ENCODE results near the gene GNA14. TPM values are rescaled to one million over a fixed set of nuclear protein-coding genes. Genes with fewer than 3 reads are reported as not detected.

The GNA14 gene
- total and polyA plus RNA-seq, 2 donors (not counting 1 experiment from before 2014, with no cell fraction given) = 0.50 to 0.52 TPM

DNA sequence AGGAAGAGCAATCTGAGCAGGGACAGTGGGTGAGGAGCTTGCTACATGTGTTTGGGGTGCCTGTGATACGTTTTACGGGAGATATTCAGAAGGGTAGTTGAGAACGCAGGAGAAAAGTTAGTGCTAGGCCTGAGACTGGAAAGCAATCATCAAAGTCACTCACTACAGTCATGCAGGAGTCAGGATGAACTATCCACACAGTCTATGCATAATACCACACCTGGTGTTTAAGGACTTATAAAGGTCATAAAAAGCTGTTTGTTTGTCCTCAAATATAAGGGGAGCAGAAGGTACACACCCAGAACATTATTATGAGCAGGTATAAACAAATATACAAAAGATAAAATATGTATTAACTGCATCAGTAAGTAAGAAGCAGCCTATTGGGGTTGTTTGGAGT, 176.6 kb downstream of the GNA14 start:
- Histone ChIP-seq H3K4me1 (ENCODE audit: control insufficient read depth, extremely low read depth, insufficient read depth, low read length) (no peaks in the 10 kb centered on the region), H3K4me3 (replicated peaks in 1 of 4; ENCODE audit: control extremely low read depth in 1 of 4, insufficient read depth in 1 of 4, low read depth in 3 of 4, low read length in 4 of 4) (no peak overlapping the region), H3K4me2 (ENCODE audit: extremely low read depth, insufficient read depth, low read length) (no peak overlapping the region), H4K20me1 (ENCODE audit: control insufficient read depth, extremely low read depth, insufficient read depth, low read length) (no peaks in the 10 kb centered on the region), H3K79me2 (ENCODE audit: control insufficient read depth, insufficient read depth, low read length) (no peaks in the 10 kb centered on the region), H3K36me3 (ENCODE audit: control insufficient read depth, insufficient read depth, low read length) (no peaks in the 10 kb centered on the region), H2AFZ (ENCODE audit: low read length) (no peak overlapping the region), H3K27me3 (ENCODE audit: control insufficient read depth, insufficient read depth, low read length) (no peaks in the 10 kb centered on the region), H3K9ac (ENCODE audit: insufficient read depth, low read length) (no peak overlapping the region), H3K27ac (ENCODE audit: insufficient read depth, low read length) (no peak overlapping the region), H3K9me3 (ENCODE audit: control insufficient read depth, insufficient read depth, low read depth, low read length) (no peaks in the 10 kb centered on the region)
- DNase-seq (ENCODE audit: low read depth in 2 of 2) = no peak
- TF ChIP-seq, protein P1, sequence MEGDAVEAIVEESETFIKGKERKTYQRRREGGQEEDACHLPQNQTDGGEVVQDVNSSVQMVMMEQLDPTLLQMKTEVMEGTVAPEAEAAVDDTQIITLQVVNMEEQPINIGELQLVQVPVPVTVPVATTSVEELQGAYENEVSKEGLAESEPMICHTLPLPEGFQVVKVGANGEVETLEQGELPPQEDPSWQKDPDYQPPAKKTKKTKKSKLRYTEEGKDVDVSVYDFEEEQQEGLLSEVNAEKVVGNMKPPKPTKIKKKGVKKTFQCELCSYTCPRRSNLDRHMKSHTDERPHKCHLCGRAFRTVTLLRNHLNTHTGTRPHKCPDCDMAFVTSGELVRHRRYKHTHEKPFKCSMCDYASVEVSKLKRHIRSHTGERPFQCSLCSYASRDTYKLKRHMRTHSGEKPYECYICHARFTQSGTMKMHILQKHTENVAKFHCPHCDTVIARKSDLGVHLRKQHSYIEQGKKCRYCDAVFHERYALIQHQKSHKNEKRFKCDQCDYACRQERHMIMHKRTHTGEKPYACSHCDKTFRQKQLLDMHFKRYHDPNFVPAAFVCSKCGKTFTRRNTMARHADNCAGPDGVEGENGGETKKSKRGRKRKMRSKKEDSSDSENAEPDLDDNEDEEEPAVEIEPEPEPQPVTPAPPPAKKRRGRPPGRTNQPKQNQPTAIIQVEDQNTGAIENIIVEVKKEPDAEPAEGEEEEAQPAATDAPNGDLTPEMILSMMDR (conservative IDR thresholded peaks at IDR 0.05 in 1 of 2, IDR thresholded peaks at IDR 0.05 in 1 of 2; ENCODE audit: low read depth in 1 of 2, low read length in 2 of 2) = no peak
- TF ChIP-seq EZH2 (IDR thresholded peaks at IDR 0.05; ENCODE audit: low read length, missing control alignments) = no peak

DNA sequence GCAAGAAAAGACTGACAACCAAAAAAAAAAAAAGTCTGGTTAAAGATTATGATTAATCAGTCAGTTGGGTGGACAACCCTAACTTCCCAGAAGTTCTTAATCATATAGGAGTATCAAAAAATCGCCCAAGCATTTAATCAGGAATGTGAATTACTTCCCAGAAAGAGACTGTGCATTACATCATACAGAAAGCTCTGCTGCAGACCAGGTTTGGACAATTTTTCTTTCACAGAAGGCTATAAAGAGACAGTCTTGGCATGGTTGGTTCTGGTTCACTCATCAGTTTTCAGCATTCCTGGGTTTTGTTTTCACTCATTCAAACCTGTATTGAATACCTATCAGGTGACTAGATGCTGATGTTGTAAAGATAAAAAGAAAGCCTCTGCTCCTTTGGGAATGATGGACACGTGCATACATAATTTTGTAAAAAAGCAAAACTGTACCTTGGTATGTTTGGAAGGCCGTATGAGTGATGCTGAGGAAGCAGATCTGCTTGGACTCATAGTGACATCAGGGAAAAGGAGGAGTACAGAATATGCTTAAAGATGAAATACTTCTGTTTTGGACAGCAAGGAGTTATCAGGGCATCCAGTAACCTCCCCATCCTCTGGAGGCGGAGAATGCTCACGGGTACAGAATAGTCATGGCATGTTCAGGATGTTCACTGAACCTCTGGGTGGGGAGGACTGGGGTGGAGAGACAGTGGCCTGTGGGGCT, 178.4 kb downstream of the GNA14 start:
- Histone ChIP-seq H3K27ac (ENCODE audit: insufficient read depth, low read length) (no peak overlapping the region), H3K4me1 (ENCODE audit: control insufficient read depth, extremely low read depth, insufficient read depth, low read length) (no peaks in the 10 kb centered on the region), H3K36me3 (ENCODE audit: control insufficient read depth, insufficient read depth, low read length) (no peaks in the 10 kb centered on the region), H4K20me1 (ENCODE audit: control insufficient read depth, extremely low read depth, insufficient read depth, low read length) (no peaks in the 10 kb centered on the region), H3K4me3 (replicated peaks in 1 of 4; ENCODE audit: control extremely low read depth in 1 of 4, insufficient read depth in 1 of 4, low read depth in 3 of 4, low read length in 4 of 4) (no peak overlapping the region), H3K79me2 (ENCODE audit: control insufficient read depth, insufficient read depth, low read length) (no peaks in the 10 kb centered on the region), H3K9ac (ENCODE audit: insufficient read depth, low read length) (no peak overlapping the region), H3K9me3 (ENCODE audit: control insufficient read depth, insufficient read depth, low read depth, low read length) (no peaks in the 10 kb centered on the region), H2AFZ (ENCODE audit: low read length) (no peak overlapping the region), H3K4me2 (ENCODE audit: extremely low read depth, insufficient read depth, low read length) (no peak overlapping the region), H3K27me3 (ENCODE audit: control insufficient read depth, insufficient read depth, low read length) (no peaks in the 10 kb centered on the region)
- TF ChIP-seq, protein P1 (conservative IDR thresholded peaks at IDR 0.05 in 1 of 2, IDR thresholded peaks at IDR 0.05 in 1 of 2; ENCODE audit: low read depth in 1 of 2, low read length in 2 of 2) = no peak
- no peak for TF ChIP-seq EZH2 (IDR thresholded peaks at IDR 0.05; ENCODE audit: low read length, missing control alignments)
- peak in 1 of 2 donors; percentile 96 for DNase-seq (ENCODE audit: low read depth in 2 of 2)

DNA sequence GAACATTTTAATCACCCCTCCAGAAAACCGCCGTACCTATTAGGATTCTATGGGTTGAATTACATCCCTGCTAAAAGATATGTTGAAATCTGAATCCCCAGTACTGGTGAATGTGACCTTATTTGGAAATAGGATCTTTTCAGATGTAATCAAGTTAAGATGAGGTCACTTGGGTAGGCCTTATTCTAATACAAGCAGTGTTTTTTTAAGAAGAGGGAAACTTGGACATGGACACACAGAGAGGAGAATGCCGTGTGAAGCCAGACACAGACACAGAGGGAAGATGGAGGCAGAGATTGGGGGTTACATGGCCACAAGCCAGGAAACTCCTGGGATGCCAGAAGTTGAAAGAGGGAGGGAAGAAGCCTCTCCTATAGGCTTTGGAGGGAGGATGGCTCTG, 183.5 kb downstream of the GNA14 start:
- peak; percentile 67 to 77 for DNase-seq (ENCODE audit: low read depth in 2 of 2)
- Histone ChIP-seq H3K27ac (ENCODE audit: insufficient read depth, low read length) (no peak overlapping the region), H3K9ac (ENCODE audit: insufficient read depth, low read length) (no peak overlapping the region), H3K79me2 (ENCODE audit: control insufficient read depth, insufficient read depth, low read length) (no peaks in the 10 kb centered on the region), H3K27me3 (ENCODE audit: control insufficient read depth, insufficient read depth, low read length) (no peaks in the 10 kb centered on the region), H3K4me2 (ENCODE audit: extremely low read depth, insufficient read depth, low read length) (no peak overlapping the region), H3K36me3 (ENCODE audit: control insufficient read depth, insufficient read depth, low read length) (no peaks in the 10 kb centered on the region), H3K4me3 (replicated peaks in 1 of 4; ENCODE audit: control extremely low read depth in 1 of 4, insufficient read depth in 1 of 4, low read depth in 3 of 4, low read length in 4 of 4) (no peak overlapping the region), H2AFZ (ENCODE audit: low read length) (no peak overlapping the region), H4K20me1 (ENCODE audit: control insufficient read depth, extremely low read depth, insufficient read depth, low read length) (no peaks in the 10 kb centered on the region), H3K4me1 (ENCODE audit: control insufficient read depth, extremely low read depth, insufficient read depth, low read length) (no peaks in the 10 kb centered on the region), H3K9me3 (ENCODE audit: control insufficient read depth, insufficient read depth, low read depth, low read length) (no peaks in the 10 kb centered on the region)
- no peak for TF ChIP-seq EZH2 (IDR thresholded peaks at IDR 0.05; ENCODE audit: low read length, missing control alignments)
- TF ChIP-seq, protein P1 (conservative IDR thresholded peaks at IDR 0.05 in 1 of 2, IDR thresholded peaks at IDR 0.05 in 1 of 2; ENCODE audit: low read depth in 1 of 2, low read length in 2 of 2) = no peak

All from fibroblast of lung (primary cell).